SU-DHL-6 (cell line): Measurements from ENCODE around the gene SPRYD7.

Experiments used
- H2AFZ ChIP-seq: fragments of 200-600 bp; sonication (generic); 2 replicates; pipeline ENCODE4 v1.6.1; 2014; ENCODE audit warnings: low read depth, mild to moderate bottlenecking, moderate library complexity, mixed read lengths, antibody characterized with exemption, low read length; ENCODE audit not compliant: severe bottlenecking
- H3F3A ChIP-seq: fragments of 200-600 bp; shearing (Covaris generic); 2 replicates; pipeline ENCODE4 v1.6.0; 2016; ENCODE audit warnings: antibody characterized with exemption, mild to moderate bottlenecking; ENCODE audit not compliant: insufficient read depth
- H3K27ac ChIP-seq: fragments of 200-600 bp; sonication (generic); 2 replicates; pipeline ENCODE4 v1.5.1; 2016; ENCODE audit warnings: low read depth, mild to moderate bottlenecking, low read length, moderate library complexity, mixed read lengths
- H3K27me3 ChIP-seq: fragments of 200-600 bp; sonication (generic), shearing (Covaris generic); 2 replicates; pipeline ENCODE4 v1.6.0; 2014; ENCODE audit warnings: mild to moderate bottlenecking, low read length
- H3K36me3 ChIP-seq: fragments of 200-600 bp; sonication (generic); 2 replicates; pipeline ENCODE4 v1.6.1; 2014; ENCODE audit warnings: mild to moderate bottlenecking, low read length, mixed read lengths
- H3K4me2 ChIP-seq: fragments of 300-600, 200-600 bp; shearing (Covaris generic), sonication (generic); 2 replicates; pipeline ENCODE4 v1.6.0; 2014; ENCODE audit warnings: low read length, low read depth, mild to moderate bottlenecking; ENCODE audit not compliant: poor library complexity, severe bottlenecking
- H3K4me3 ChIP-seq: fragments of 200-600 bp; sonication (generic); 2 replicates; pipeline ENCODE4 v1.5.1; 2014; ENCODE audit warnings: antibody characterized with exemption, low read length, mild to moderate bottlenecking, mixed read lengths; ENCODE audit not compliant: insufficient read depth, poor library complexity, severe bottlenecking
- H3K79me2 ChIP-seq: fragments of 200-600 bp; sonication (generic); 2 replicates; pipeline ENCODE4 v1.6.1; 2014; ENCODE audit warnings: mild to moderate bottlenecking, low read length, moderate library complexity; ENCODE audit not compliant: insufficient read depth
- H3K9ac ChIP-seq: fragments of 200-600 bp; sonication (generic); 2 replicates; pipeline ENCODE4 v1.7.0; 2014; ENCODE audit warnings: mild to moderate bottlenecking, low read length
- H3K9me2 ChIP-seq: fragments of 200-600 bp; sonication (generic); replicated peaks from 2 replicates; pipeline ENCODE4 v1.6.1; 2014; ENCODE audit warnings: low read length; ENCODE audit not compliant: insufficient read depth
- H3K9me3 ChIP-seq: fragments of 200-600 bp; sonication (generic); 2 replicates; pipeline ENCODE4 v1.6.1; 2014; ENCODE audit warnings: low read length, mixed read lengths; ENCODE audit not compliant: insufficient read depth
- H4K20me1 ChIP-seq: fragments of 200-600 bp; sonication (generic); 2 replicates; pipeline ENCODE4 v1.6.1; 2014; ENCODE audit warnings: low read depth, mild to moderate bottlenecking, antibody characterized with exemption, low read length, moderate library complexity, mixed read lengths
- EZH2phosphoT487 ChIP-seq: fragments of 200-600 bp; sonication (generic), shearing (Covaris generic); conservative IDR thresholded peaks from 2 replicates; pipeline ENCODE4 v1.6.1; 2018; ENCODE audit warnings: mild to moderate bottlenecking, antibody characterized with exemption, low read length, moderate library complexity, mixed read lengths
- TF ChIP-seq, protein P1 (sequence below): fragments of 200-600 bp; sonication (generic); IDR thresholded peaks from one replicate; pipeline ENCODE4 v1.5.1; 2017; ENCODE audit warnings: antibody characterized with exemption, mild to moderate bottlenecking, low read length, moderate library complexity; ENCODE audit not compliant: insufficient read depth, poor library complexity, severe bottlenecking

Gene SPRYD7

DNA sequence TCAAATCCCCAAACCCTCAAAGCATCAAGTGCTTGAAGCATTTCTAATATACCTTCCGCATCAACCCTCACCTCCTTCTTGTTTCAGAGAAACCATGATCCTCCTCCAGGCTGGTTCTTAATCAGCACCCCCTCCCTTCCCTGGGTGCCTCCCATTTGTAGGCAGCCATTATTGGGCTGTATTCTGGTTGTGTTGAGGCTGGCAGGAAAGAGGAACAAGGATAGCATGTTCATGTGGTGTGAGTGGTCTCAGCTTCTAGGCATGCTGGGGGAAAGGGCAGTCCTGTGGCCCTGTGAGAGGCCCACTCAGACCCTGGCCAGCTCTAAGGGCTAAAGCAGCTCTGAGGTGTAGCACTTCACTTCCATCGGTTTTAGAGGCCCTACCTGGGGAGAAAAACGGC lies 41.9 kb upstream of the SPRYD7 start:
- Histone ChIP-seq H3K4me3 (no peak overlapping the region), H3K27me3 (no peaks in the 10 kb centered on the region), H3K9me2 (no peaks in the 10 kb centered on the region), H3F3A (no peaks in the 10 kb centered on the region), H2AFZ (no peak overlapping the region), H3K9me3 (no peaks in the 10 kb centered on the region), H3K4me2 (no peak overlapping the region), H3K9ac (no peak overlapping the region), H3K36me3 (no peaks in the 10 kb centered on the region), H4K20me1 (no peaks in the 10 kb centered on the region), H3K27ac (no peak overlapping the region), H3K79me2 (no peaks in the 10 kb centered on the region)
- TF ChIP-seq, protein P1, sequence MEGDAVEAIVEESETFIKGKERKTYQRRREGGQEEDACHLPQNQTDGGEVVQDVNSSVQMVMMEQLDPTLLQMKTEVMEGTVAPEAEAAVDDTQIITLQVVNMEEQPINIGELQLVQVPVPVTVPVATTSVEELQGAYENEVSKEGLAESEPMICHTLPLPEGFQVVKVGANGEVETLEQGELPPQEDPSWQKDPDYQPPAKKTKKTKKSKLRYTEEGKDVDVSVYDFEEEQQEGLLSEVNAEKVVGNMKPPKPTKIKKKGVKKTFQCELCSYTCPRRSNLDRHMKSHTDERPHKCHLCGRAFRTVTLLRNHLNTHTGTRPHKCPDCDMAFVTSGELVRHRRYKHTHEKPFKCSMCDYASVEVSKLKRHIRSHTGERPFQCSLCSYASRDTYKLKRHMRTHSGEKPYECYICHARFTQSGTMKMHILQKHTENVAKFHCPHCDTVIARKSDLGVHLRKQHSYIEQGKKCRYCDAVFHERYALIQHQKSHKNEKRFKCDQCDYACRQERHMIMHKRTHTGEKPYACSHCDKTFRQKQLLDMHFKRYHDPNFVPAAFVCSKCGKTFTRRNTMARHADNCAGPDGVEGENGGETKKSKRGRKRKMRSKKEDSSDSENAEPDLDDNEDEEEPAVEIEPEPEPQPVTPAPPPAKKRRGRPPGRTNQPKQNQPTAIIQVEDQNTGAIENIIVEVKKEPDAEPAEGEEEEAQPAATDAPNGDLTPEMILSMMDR = no peak
- TF ChIP-seq EZH2phosphoT487 = no peak

DNA sequence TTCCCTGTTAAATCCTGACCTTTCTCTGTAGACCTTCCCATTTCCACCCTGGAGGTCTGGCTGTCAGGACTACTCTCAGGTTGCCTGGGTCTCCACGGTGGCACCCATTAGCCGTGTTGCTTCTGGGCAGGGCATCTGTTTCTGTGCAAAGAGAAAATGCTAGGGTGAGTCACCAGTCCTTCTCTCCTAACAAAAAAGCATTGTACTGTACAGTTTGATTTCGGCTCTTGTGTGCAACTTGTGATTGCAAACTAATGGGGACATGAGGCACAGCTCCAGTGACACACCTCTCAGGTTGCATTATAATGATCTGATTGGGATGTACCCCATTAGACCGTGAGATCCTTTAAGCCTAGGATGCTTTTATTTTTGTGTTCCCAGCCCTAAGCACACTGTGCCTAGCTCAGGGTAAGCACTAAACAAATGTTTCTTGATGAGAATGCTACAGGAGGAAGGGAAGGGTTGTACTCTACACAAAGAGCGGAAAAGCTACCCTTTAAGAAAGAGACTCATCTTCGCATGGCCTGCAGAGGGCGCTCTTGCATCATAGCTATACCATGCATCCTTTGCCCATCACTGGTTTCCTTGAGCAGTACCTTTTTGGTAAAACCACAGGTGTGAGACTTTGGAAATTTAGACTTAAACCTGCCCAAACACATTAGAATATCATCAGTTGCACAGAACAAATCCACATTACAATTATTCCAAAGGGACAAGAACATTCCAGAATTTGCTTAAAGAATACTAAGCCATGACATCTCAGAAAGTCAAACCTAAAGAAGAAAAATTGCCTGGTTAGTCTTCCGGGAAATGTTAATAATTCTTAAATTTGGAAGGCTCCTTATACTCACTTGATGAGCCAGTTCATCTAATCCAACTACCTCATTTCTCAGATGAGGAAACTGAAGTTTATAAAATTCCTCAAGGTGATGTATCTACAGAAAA lies 40.4 kb upstream of the SPRYD7 start:
- no peaks in the 10 kb centered on the region for H4K20me1 ChIP-seq
- H3K79me2 ChIP-seq = no peaks in the 10 kb centered on the region
- no peaks in the 10 kb centered on the region for H3K36me3 ChIP-seq
- no peak overlapping the region for H3K9ac ChIP-seq
- H3K4me2 ChIP-seq = no peak overlapping the region
- no peak overlapping the region for H3K4me3 ChIP-seq
- no peak overlapping the region for H2AFZ ChIP-seq
- no peaks in the 10 kb centered on the region for H3F3A ChIP-seq
- no peaks in the 10 kb centered on the region for H3K9me3 ChIP-seq
- no peaks in the 10 kb centered on the region for H3K9me2 ChIP-seq
- no peaks in the 10 kb centered on the region for H3K27me3 ChIP-seq
- no peak overlapping the region for H3K27ac ChIP-seq
- TF ChIP-seq, protein P1 = peak; percentile 89
- no peak for TF ChIP-seq EZH2phosphoT487

DNA sequence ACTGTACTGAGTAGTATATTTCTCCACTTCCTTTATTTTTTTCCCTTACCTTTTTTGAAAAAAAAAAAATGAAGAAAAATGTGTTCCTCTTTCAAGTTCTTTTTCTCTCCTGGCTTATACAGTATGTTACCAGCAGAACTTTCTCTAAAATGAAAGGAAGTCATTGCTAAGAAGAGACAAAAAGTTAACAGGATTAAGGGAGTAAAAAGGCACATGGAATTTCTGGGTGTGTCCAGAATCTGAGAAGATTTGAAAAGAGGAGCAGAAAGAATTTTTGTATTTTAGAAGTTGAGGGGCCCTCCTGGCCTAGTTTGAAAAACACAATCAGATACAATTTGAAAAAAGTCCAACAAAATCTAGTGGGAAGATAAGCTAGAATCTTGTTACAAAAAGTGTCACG lies 39.7 kb upstream of the SPRYD7 start:
- no peaks in the 10 kb centered on the region for H3K9me2 ChIP-seq

More for the DNA sequence above, 39.7 kb upstream of the SPRYD7 start:
- H3K4me2 ChIP-seq = no peak overlapping the region
- H3K79me2 ChIP-seq = no peaks in the 10 kb centered on the region
- H3K27me3 ChIP-seq = no peaks in the 10 kb centered on the region
- H4K20me1 ChIP-seq = no peaks in the 10 kb centered on the region
- no peaks in the 10 kb centered on the region for H3K9me3 ChIP-seq
- H3K4me3 ChIP-seq = no peak overlapping the region
- no peak for TF ChIP-seq EZH2phosphoT487
- TF ChIP-seq, protein P1 = no peak
- H3K27ac ChIP-seq = no peak overlapping the region
- H3F3A ChIP-seq = no peaks in the 10 kb centered on the region
- no peak overlapping the region for H3K9ac ChIP-seq
- no peak overlapping the region for H2AFZ ChIP-seq
- no peaks in the 10 kb centered on the region for H3K36me3 ChIP-seq
